GM12878 (cell line): Measurements from ENCODE around the gene ITPRIP. TPM values are rescaled to one million over a fixed set of nuclear protein-coding genes. Genes with fewer than 3 reads are reported as not detected.

ENCODE experiments used
- CHD1 ChIP-seq: IDR thresholded peaks from 2 replicates; pipeline ENCODE4 v1.6.1; 2012; ENCODE audit warnings: low read depth, low read length, improper control_type of control experiment
- CUX1 ChIP-seq: IDR thresholded peaks from 2 replicates; pipeline ENCODE4 v1.6.1; 2012; ENCODE audit warnings: improper control_type of control experiment, low read depth, low read length; ENCODE audit not compliant: insufficient replicate concordance
- E4F1 ChIP-seq: fragments of 450-650 bp; IDR thresholded peaks from 2 replicates; pipeline ENCODE4 v1.6.1; 2018; ENCODE audit warnings: borderline replicate concordance, mild to moderate bottlenecking; ENCODE audit not compliant: partially characterized antibody
- EP300 ChIP-seq, 2 experiments: fragments of 150-350 bp in 1 of 2; IDR thresholded peaks; 2 replicates each; pipeline ENCODE4 v1.6.1; 2011 to 2012; ENCODE audit warnings: low read depth in 2 of 2, low read length in 2 of 2, borderline replicate concordance in 1 of 2, improper control_type of control experiment in 1 of 2, inconsistent platforms in 1 of 2; ENCODE audit not compliant: control insufficient read depth in 1 of 2
- HDAC6 ChIP-seq: fragments of 200-600 bp; sonication (generic); IDR thresholded peaks from one replicate; pipeline ENCODE4 v1.8.0; 2017; ENCODE audit warnings: antibody characterized with exemption; ENCODE audit not compliant: unreplicated experiment
- HDGF ChIP-seq: fragments of 450-650 bp; IDR thresholded peaks from 2 replicates; pipeline ENCODE4 v1.6.1; 2016; ENCODE audit warnings: antibody characterized with exemption
- IRF3 ChIP-seq: fragments of 450-650 bp; IDR thresholded peaks from 2 replicates; pipeline ENCODE4 v1.6.1; 2014; ENCODE audit warnings: mild to moderate bottlenecking
- IRF5 ChIP-seq: fragments of 450-650 bp; IDR thresholded peaks from 2 replicates; pipeline ENCODE4 v1.6.1; 2017; ENCODE audit warnings: borderline replicate concordance
- MYC ChIP-seq: IDR thresholded peaks from 2 replicates; pipeline ENCODE4 v1.6.1; 2011; ENCODE audit warnings: mild to moderate bottlenecking, low read length, moderate library complexity, inconsistent platforms; ENCODE audit not compliant: insufficient read depth, insufficient replicate concordance, insufficient read length, severe bottlenecking
- NKRF ChIP-seq: fragments of 450-650 bp; conservative IDR thresholded peaks from 2 replicates; pipeline ENCODE4 v1.6.1; 2017; ENCODE audit warnings: mild to moderate bottlenecking, moderate library complexity
- POLR2AphosphoS5 ChIP-seq: IDR thresholded peaks from 2 replicates; pipeline ENCODE4 v1.6.1; 2011; ENCODE audit warnings: mild to moderate bottlenecking, low read length, inconsistent platforms
- SKIL ChIP-seq: fragments of 450-650 bp; IDR thresholded peaks from 2 replicates; pipeline ENCODE4 v1.6.1; 2017; ENCODE audit warnings: mild to moderate bottlenecking, low read depth, inconsistent platforms; ENCODE audit not compliant: poor library complexity, severe bottlenecking
- polyA plus RNA-seq, 11 experiments: library from polyadenylated mRNA; depleted of rRNA in 4 of 11; unstranded in 6 of 11; stranded (reverse) in 5 of 11; fragments of >200 nt; fragmentation: Nextera tagmentation in 4 of 11; fragmentation: Illumina TruSeq in 1 of 11; extraction: Ambion mirVana in 4 of 11; extraction: Trizol in 1 of 11; gene quantifications; 1 replicate in 1 of 11; 2 replicates in 10 of 11; pipeline versions ENCODE4 v1.2.1 to v1.2.3, GENCODE V29; 2011 to 2016; ENCODE audit warnings: inconsistent platforms in 2 of 11, missing spikeins in 2 of 11, low read depth in 1 of 11
- total RNA-seq, 4 experiments: library from RNA; depleted of rRNA in 3 of 4; stranded (reverse); fragments of >200 nt in 3 of 4; fragmentation: Illumina TruSeq in 1 of 4; extraction: Trizol in 1 of 4; gene quantifications; 2 replicates each; pipeline versions ENCODE4 v1.2.1 to v1.2.3, GENCODE V29; 2013 to 2021

ITPRIP gene
- total and polyA plus RNA-seq, 10 of the 15 experiments (the other 5 are each of a cell fraction or from before 2014, with no cell fraction given): 0.82 to 10.4 (median 5.9) TPM

GRCh38 chr10:104337985-104338735 is at the start of gene ITPRIP (continued):
- TF ChIP-seq HDAC6: peak; percentile 42
- no peak for TF ChIP-seq CUX1
- no peak for TF ChIP-seq MYC
- peak; percentile 78 for TF ChIP-seq POLR2AphosphoS5
- 0 out of 2 replicates have a peak, but pooled peaks have one; percentile 30 for TF ChIP-seq IRF3
- peak; percentile 76 for TF ChIP-seq SKIL
- TF ChIP-seq EP300 (IDR thresholded peaks at IDR 0.05; ENCODE audit: borderline replicate concordance in 1 of 2, control insufficient read depth in 1 of 2, low read depth in 2 of 2, low read length in 2 of 2): 0 out of 4 replicates have a peak, but pooled peaks of 1 of the 2 experiments have one; percentile 14
- TF ChIP-seq CHD1: no peak
- no peak for TF ChIP-seq HDGF
- peak; percentile 76 for TF ChIP-seq NKRF
- peak; percentile 90 for TF ChIP-seq E4F1
- no peak for TF ChIP-seq IRF5
